Skeletal muscle tissue (tissue), 4 donors: ENCODE measurements around the gene MTERF2. TPM values are rescaled to one million over a fixed set of nuclear protein-coding genes. Genes with fewer than 3 reads are reported as not detected.

Source experiments
- H3K27ac ChIP-seq: one replicate; pipeline ENCODE4 v1.7.0; 2013; ENCODE audit warnings: mild to moderate bottlenecking, low read depth, low read length, inconsistent platforms
- H3K27me3 ChIP-seq, 3 donors: one replicate each; pipeline ENCODE4 v1.7.0; 2013; ENCODE audit warnings: low read length in 3 of 3; ENCODE audit not compliant: control insufficient read depth in 3 of 3, insufficient read depth in 3 of 3
- H3K36me3 ChIP-seq, 3 donors: one replicate each; pipeline ENCODE4 v1.7.0; 2013; ENCODE audit warnings: low read length in 3 of 3; ENCODE audit not compliant: control insufficient read depth in 3 of 3, insufficient read depth in 3 of 3
- H3K4me1 ChIP-seq, 3 donors: one replicate each; pipeline ENCODE4 v1.7.0; 2013; ENCODE audit warnings: low read length in 3 of 3, mild to moderate bottlenecking in 3 of 3; ENCODE audit not compliant: control insufficient read depth in 3 of 3, insufficient read depth in 3 of 3
- H3K4me3 ChIP-seq, 3 donors: one replicate each; pipeline ENCODE4 v1.7.0; 2013; ENCODE audit warnings: low read length in 3 of 3
- H3K9ac ChIP-seq, 3 donors: one replicate each; pipeline ENCODE4 v1.7.0; 2013; ENCODE audit warnings: low read length in 3 of 3, mild to moderate bottlenecking in 3 of 3, moderate library complexity in 2 of 3, low read depth in 1 of 3
- H3K9me3 ChIP-seq, 3 donors: one replicate each; pipeline ENCODE4 v1.7.0; 2013; ENCODE audit warnings: low read length in 3 of 3; ENCODE audit not compliant: control insufficient read depth in 3 of 3
- total RNA-seq: library from RNA; depleted of rRNA; stranded (reverse); fragments of >200 nt; gene quantifications from one replicate; pipeline ENCODE4 v1.2.3, GENCODE V29; 2014
- donor health status: Osteomylitis.

The MTERF2 gene
- total RNA-seq, 1 donor from 2014 or later: 9.9 TPM

- H3K36me3 ChIP-seq: no peaks in the 10 kb centered on the region
- H3K9me3 ChIP-seq: no peaks in the 10 kb centered on the region
- no peak overlapping the region for H3K4me3 ChIP-seq
- no peaks in the 10 kb centered on the region for H3K4me1 ChIP-seq
- no peaks in the 10 kb centered on the region for H3K27me3 ChIP-seq
- no peak overlapping the region for H3K9ac ChIP-seq
- H3K27ac ChIP-seq: no peak overlapping the region
Measured at GRCh38 chr12:106941481-106942156, 45.3 kb downstream of the MTERF2 start.

- H3K9ac ChIP-seq: no peak overlapping the region
- no peaks in the 10 kb centered on the region for H3K9me3 ChIP-seq
- H3K27me3 ChIP-seq: peaks cover 0 to 4% (median 0%) of the 10 kb centered on the region in 3 donors
- no peak overlapping the region for H3K4me3 ChIP-seq
- no peak overlapping the region for H3K27ac ChIP-seq
- no peaks in the 10 kb centered on the region for H3K36me3 ChIP-seq
- no peaks in the 10 kb centered on the region for H3K4me1 ChIP-seq
Measured at GRCh38 chr12:106934277-106934676, 52.7 kb downstream of the MTERF2 start.

Other genes starting within 250 kb of the MTERF2 start
- 19.3 TPM for gene RIC8B, start 212.5 kb downstream of the MTERF2 start, total RNA-seq
- 42.3 TPM for gene TMEM263, start 31.2 kb downstream of the MTERF2 start, total RNA-seq
- gene CRY1, start 106.4 kb upstream of the MTERF2 start, total RNA-seq: 24.0 TPM